Dermis blood vessel endothelial cell (primary cell): ENCODE measurements around the gene TBCEL. TPM values are rescaled to one million over a fixed set of nuclear protein-coding genes. Genes with fewer than 3 reads are reported as not detected.

ENCODE experiments used
- total RNA-seq: library from RNA; depleted of rRNA; stranded (reverse); fragments of >200 nt; gene quantifications from 2 replicates; pipeline ENCODE4 v1.2.3, GENCODE V29; 2014

The TBCEL gene
- total RNA-seq, 1 donor from 2014 or later: 35.7 TPM

Other genes starting within 250 kb of the TBCEL start
- 0.42 and 0.51 TPM in 2 replicates for gene TECTA, start 77.1 kb downstream of the TBCEL start, total RNA-seq